Neural crest cell (in vitro differentiated cells): ENCODE data around the gene CDK1. TPM values are rescaled to one million over a fixed set of nuclear protein-coding genes. Genes with fewer than 3 reads are reported as not detected.

Source experiments
- DNase-seq: peaks from one replicate; pipeline ENCODE4 v3.0.0; 2021; ENCODE audit warnings: low read depth, mixed read lengths, low spot score
- H3K27ac Mint-ChIP-seq: one replicate; pipeline ENCODE4 v1.8.0; 2021; ENCODE audit warnings: mild to moderate bottlenecking, mixed read lengths; ENCODE audit not compliant: unreplicated experiment
- H3K27me3 Mint-ChIP-seq: 2 replicates; pipeline ENCODE4 v1.8.0; 2021; ENCODE audit warnings: low read depth, mild to moderate bottlenecking, mixed read lengths
- H3K36me3 Mint-ChIP-seq: 2 replicates; pipeline ENCODE4 v1.8.0; 2021; ENCODE audit warnings: low read depth, mild to moderate bottlenecking, mixed read lengths
- H3K4me1 Mint-ChIP-seq: 2 replicates; pipeline ENCODE4 v1.8.0; 2021; ENCODE audit warnings: mixed read lengths
- H3K4me3 Mint-ChIP-seq: one replicate; pipeline ENCODE4 v1.8.0; 2021; ENCODE audit warnings: mild to moderate bottlenecking, mixed read lengths
- H3K9me3 Mint-ChIP-seq: 2 replicates; pipeline ENCODE4 v1.8.0; 2021; ENCODE audit warnings: mixed read lengths
- CTCF ChIP-seq: fragments of 200-600 bp; sonication (generic); conservative IDR thresholded peaks from 2 replicates; pipeline ENCODE4 v1.5.0; 2021; ENCODE audit warnings: antibody characterized with exemption, mild to moderate bottlenecking
- total RNA-seq: library from RNA; stranded (reverse); gene quantifications from 2 replicates; pipeline ENCODE4 v1.2.1, GENCODE V29; 2021

CDK1 gene
- total RNA-seq, 1 donor from 2014 or later = 92.8 TPM

- no peak overlapping the region for H3K27ac Mint-ChIP-seq
- peaks cover 2% of the 10 kb centered on the region for H3K4me1 Mint-ChIP-seq
- no peak for DNase-seq
- no peak overlapping the region for H3K4me3 Mint-ChIP-seq
- H3K9me3 Mint-ChIP-seq = peaks cover 10% of the 10 kb centered on the region
- no peaks in the 10 kb centered on the region for H3K27me3 Mint-ChIP-seq
- no peak for TF ChIP-seq CTCF
- no peaks in the 10 kb centered on the region for H3K36me3 Mint-ChIP-seq
Observed at GRCh38 chr10:60842694-60843093, 64.4 kb downstream of the CDK1 start.

Other genes starting within 250 kb of the CDK1 start
- 15.8 and 15.9 TPM in 2 replicates for gene RHOBTB1, start 165.7 kb downstream of the CDK1 start, total RNA-seq